PC-3 (cell line): Measurements from ENCODE around the gene GNA15. TPM values are rescaled to one million over a fixed set of nuclear protein-coding genes. Genes with fewer than 3 reads are reported as not detected.

ENCODE experiments used
- ATAC-seq: fragments of 200-7000 bp; cut with Tn5 transposase; 2 replicates; pipeline ENCODE4 v1.9.1; 2020; ENCODE audit warnings: mild to moderate bottlenecking, moderate library complexity
- BruUV-seq: library from RNA; stranded (reverse); fragments of 400-500 nt; replicated peaks from 2 replicates; lab custom pipeline; 2021; lab: Mats Ljungman, UMichigan
- CTCF ChIA-PET: fragments of 300-600 bp; sonication (Branson Sonifier 250); formaldehyde crosslinking; loops from one replicate; lab custom pipeline; 2022; ENCODE audit warnings: antibody characterized with exemption; lab: Charles Lee
- POLR2A ChIA-PET: fragments of 300-600 bp; sonication (Branson Sonifier 250); formaldehyde crosslinking; loops from one replicate; lab custom pipeline; 2022; ENCODE audit warnings: antibody characterized with exemption; ENCODE audit not compliant: unreplicated experiment; lab: Charles Lee
- DNase-seq: peaks from one replicate; pipeline ENCODE4 v3.0.0-alpha.2; 2015
- H2AFZ ChIP-seq: fragments of 300-600 bp; sonication (generic); 2 replicates; pipeline ENCODE4 v1.6.0; 2016; ENCODE audit warnings: antibody characterized with exemption, low read length
- H3F3A ChIP-seq: fragments of 300-600 bp; sonication (generic); one replicate; pipeline ENCODE4 v1.6.0; 2017; ENCODE audit warnings: antibody characterized with exemption, low read length, control low read depth, mild to moderate bottlenecking; ENCODE audit not compliant: unreplicated experiment
- H3K27ac ChIP-seq: fragments of 300-600 bp; sonication (generic); 2 replicates; pipeline ENCODE4 v1.5.1; 2016; ENCODE audit warnings: mild to moderate bottlenecking, low read length
- H3K27me3 ChIP-seq: fragments of 300-600 bp; sonication (generic); 2 replicates; pipeline ENCODE4 v1.6.1; 2016; ENCODE audit warnings: low read length, mixed read lengths
- H3K36me3 ChIP-seq: fragments of 300-600 bp; sonication (generic); 2 replicates; pipeline ENCODE4 v1.6.1; 2016; ENCODE audit warnings: low read depth, mixed run types, low read length, mixed read lengths
- H3K4me1 ChIP-seq: fragments of 300-600 bp; sonication (generic); 2 replicates; pipeline ENCODE4 v1.5.1; 2016; ENCODE audit warnings: low read length; ENCODE audit not compliant: insufficient read depth
- H3K4me2 ChIP-seq: fragments of 300-600 bp; sonication (generic); 2 replicates; pipeline ENCODE4 v1.6.0; 2016; ENCODE audit warnings: low read length
- H3K4me3 ChIP-seq: fragments of 300-600 bp; sonication (generic); 2 replicates; pipeline ENCODE4 v1.5.1; 2016; ENCODE audit warnings: mild to moderate bottlenecking, low read length, mixed read lengths
- H3K79me2 ChIP-seq: fragments of 300-600 bp; sonication (generic); 2 replicates; pipeline ENCODE4 v1.6.1; 2017; ENCODE audit warnings: low read length, mixed read lengths
- H3K9ac ChIP-seq: fragments of 300-600 bp; sonication (generic); 2 replicates; pipeline ENCODE4 v1.6.0; 2016; ENCODE audit warnings: mild to moderate bottlenecking, low read length
- H3K9me2 ChIP-seq: fragments of 300-600 bp; sonication (generic); replicated peaks from 2 replicates; pipeline ENCODE4 v1.6.1; 2016; ENCODE audit warnings: mixed run types, low read length, mixed read lengths
- H3K9me3 ChIP-seq: fragments of 300-600 bp; sonication (generic); 2 replicates; pipeline ENCODE4 v1.6.1; 2016; ENCODE audit warnings: low read length, mixed read lengths
- H4K20me1 ChIP-seq: fragments of 300-600 bp; sonication (generic); 2 replicates; pipeline ENCODE4 v1.6.1; 2016; ENCODE audit warnings: low read length, mixed read lengths
- EZH2 ChIP-seq: fragments of 300-600 bp; sonication (generic); IDR thresholded peaks from one replicate; pipeline ENCODE4 v1.6.1; 2017; ENCODE audit warnings: antibody characterized with exemption, mild to moderate bottlenecking, low read length; ENCODE audit not compliant: unreplicated experiment
- EZH2phosphoT487 ChIP-seq: fragments of 300-600 bp; sonication (generic); IDR thresholded peaks from 2 replicates; pipeline ENCODE4 v1.6.1; 2018; ENCODE audit warnings: mild to moderate bottlenecking, antibody characterized with exemption, low read length, borderline replicate concordance
- intact Hi-C: fragments of 100-400 bp; cut with micrococcal nuclease; formaldehyde crosslinking; loops from 2 replicates; pipeline ENCODE4 v1.9.0; 2023
- total RNA-seq: library from RNA; depleted of rRNA; stranded (reverse); fragments of >200 nt; gene quantifications from 2 replicates; pipeline ENCODE4 v1.2.3, GENCODE V29; 2014
- TF ChIP-seq, protein P1 (sequence below): fragments of 300-600 bp; sonication (generic); conservative IDR thresholded peaks from 2 replicates; pipeline ENCODE4 v1.5.1; 2017; ENCODE audit warnings: antibody characterized with exemption, low read depth, mild to moderate bottlenecking, low read length

Gene GNA15
- total RNA-seq, 1 experiment from 2014 or later = not detected

DNA sequence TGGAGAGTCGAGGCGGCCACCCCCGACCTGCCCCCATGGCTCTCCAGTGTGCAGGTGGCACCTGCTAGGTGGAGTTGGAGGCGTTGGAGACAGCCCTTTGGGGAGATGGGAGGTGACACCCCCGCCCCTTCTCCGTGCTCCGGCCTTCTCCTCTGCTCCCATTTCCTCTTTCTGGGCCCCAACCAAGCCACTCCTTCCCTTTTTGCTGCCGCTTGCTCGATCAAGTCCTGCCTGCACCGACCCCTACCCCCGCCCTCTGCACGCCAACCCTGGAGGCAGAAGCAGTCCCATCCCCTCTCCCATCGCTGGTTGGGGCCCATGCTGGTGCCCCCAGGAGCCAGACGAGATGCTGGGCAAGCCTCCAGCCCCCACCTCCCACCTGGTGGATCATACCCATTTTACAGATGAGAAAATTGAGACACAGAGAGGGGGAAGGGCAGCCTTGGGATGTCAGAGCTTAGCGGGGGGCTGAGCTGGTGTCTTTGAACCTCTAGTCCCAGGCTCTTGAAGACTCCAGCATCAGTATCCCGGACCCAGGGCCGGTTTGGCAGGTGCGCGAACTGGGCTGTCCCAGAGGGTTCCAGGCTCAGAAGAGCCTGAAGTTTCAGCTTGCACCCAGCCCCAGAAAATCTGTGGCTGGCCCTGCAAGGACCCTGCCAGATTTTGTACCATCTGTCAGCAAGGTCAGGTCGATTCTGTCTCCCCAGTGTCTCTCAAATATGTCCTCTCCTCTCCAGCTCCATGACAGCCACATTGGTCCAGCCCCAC, 10.3 kb downstream of the GNA15 start:
- no peaks in the 10 kb centered on the region for H3K9me3 ChIP-seq
- DNase-seq (no peak), ATAC-seq (no peak)
- CTCF ChIA-PET = no interaction called here
- TF ChIP-seq EZH2phosphoT487 (no peak), EZH2 (no peak)
- TF ChIP-seq, protein P1, sequence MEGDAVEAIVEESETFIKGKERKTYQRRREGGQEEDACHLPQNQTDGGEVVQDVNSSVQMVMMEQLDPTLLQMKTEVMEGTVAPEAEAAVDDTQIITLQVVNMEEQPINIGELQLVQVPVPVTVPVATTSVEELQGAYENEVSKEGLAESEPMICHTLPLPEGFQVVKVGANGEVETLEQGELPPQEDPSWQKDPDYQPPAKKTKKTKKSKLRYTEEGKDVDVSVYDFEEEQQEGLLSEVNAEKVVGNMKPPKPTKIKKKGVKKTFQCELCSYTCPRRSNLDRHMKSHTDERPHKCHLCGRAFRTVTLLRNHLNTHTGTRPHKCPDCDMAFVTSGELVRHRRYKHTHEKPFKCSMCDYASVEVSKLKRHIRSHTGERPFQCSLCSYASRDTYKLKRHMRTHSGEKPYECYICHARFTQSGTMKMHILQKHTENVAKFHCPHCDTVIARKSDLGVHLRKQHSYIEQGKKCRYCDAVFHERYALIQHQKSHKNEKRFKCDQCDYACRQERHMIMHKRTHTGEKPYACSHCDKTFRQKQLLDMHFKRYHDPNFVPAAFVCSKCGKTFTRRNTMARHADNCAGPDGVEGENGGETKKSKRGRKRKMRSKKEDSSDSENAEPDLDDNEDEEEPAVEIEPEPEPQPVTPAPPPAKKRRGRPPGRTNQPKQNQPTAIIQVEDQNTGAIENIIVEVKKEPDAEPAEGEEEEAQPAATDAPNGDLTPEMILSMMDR = no peak
- no peak overlapping the region for H3K4me3 ChIP-seq
- no peak overlapping the region for H3K27ac ChIP-seq
- H3F3A ChIP-seq = no peaks in the 10 kb centered on the region
- H4K20me1 ChIP-seq = no peaks in the 10 kb centered on the region
- no peaks in the 10 kb centered on the region for H3K27me3 ChIP-seq
- no peak overlapping the region for H3K4me2 ChIP-seq
- H3K9ac ChIP-seq = no peak overlapping the region
- BruUV-seq = no TSS peak
- H3K36me3 ChIP-seq = no peaks in the 10 kb centered on the region
- no peaks in the 10 kb centered on the region for H3K79me2 ChIP-seq
- intact Hi-C loops = no loop called here
- H2AFZ ChIP-seq = no peak overlapping the region
- no peaks in the 10 kb centered on the region for H3K9me2 ChIP-seq
- H3K4me1 ChIP-seq = peaks cover 9% of the 10 kb centered on the region
- POLR2A ChIA-PET = no interaction called here

DNA sequence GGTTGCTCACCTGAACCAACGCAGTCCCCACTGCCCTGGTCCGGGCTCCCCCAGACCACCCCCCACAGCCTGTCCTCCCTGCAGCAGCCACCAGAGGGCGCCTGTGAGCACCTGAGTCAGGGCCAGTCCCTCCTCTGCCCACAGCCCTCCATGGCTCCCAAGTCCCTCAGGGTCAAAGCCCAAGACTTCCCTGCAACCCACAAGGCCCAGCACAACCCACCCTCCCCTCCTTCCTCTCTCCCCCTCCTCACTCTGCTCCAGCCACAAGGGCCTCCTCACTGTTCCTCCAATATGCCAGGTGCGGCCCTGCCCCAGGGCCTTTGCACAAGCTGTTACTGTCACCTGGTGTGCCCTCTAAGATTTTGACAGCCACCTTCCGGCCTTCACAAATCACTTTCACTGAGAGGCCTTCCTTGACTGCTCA, 10.9 kb downstream of the GNA15 start:
- ChIA-PET CTCF (no interaction called here), POLR2A (no interaction called here)
- H3K27me3 ChIP-seq = no peaks in the 10 kb centered on the region
- peak; percentile 20 for DNase-seq
- no peaks in the 10 kb centered on the region for H3K9me2 ChIP-seq
- no peaks in the 10 kb centered on the region for H3K36me3 ChIP-seq
- intact Hi-C loops = no loop called here
- no peak overlapping the region for H3K9ac ChIP-seq
- no peaks in the 10 kb centered on the region for H4K20me1 ChIP-seq
- no peak for ATAC-seq
- TF ChIP-seq, protein P1 = peak; percentile 78
- no peak for TF ChIP-seq EZH2phosphoT487
- no peak for TF ChIP-seq EZH2
- no peak overlapping the region for H3K27ac ChIP-seq
- H3K4me1 ChIP-seq = peaks cover 5% of the 10 kb centered on the region
- no peaks in the 10 kb centered on the region for H3K79me2 ChIP-seq
- BruUV-seq = no TSS peak
- H3K4me2 ChIP-seq = no peak overlapping the region
- H3K9me3 ChIP-seq = no peaks in the 10 kb centered on the region
- no peak overlapping the region for H2AFZ ChIP-seq
- H3F3A ChIP-seq = no peaks in the 10 kb centered on the region
- H3K4me3 ChIP-seq = no peak overlapping the region

DNA sequence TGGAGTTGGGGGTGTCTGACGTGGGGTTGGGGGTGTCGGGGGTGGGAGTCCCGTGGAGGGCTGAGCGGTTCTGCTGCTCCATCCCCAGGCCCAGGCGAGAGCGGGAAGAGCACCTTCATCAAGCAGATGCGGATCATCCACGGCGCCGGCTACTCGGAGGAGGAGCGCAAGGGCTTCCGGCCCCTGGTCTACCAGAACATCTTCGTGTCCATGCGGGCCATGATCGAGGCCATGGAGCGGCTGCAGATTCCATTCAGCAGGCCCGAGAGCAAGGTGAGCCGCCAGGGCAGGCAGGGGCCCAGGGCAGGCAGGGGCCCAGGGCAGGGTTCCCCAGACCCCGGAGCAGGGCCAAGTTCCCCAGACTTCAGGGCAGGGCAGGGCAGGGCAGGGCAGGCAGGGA, 12.7 kb downstream of the GNA15 start:
- CTCF ChIA-PET = no interaction called here
- H3K9me2 ChIP-seq = no peaks in the 10 kb centered on the region
- DNase-seq (no peak), ATAC-seq (no peak)
- no peaks in the 10 kb centered on the region for H3F3A ChIP-seq
- H3K36me3 ChIP-seq = no peaks in the 10 kb centered on the region
- POLR2A ChIA-PET = no interaction called here
- no peak overlapping the region for H3K4me2 ChIP-seq
- H3K27ac ChIP-seq = no peak overlapping the region
- H3K9ac ChIP-seq = no peak overlapping the region
- no peaks in the 10 kb centered on the region for H3K79me2 ChIP-seq
- TF ChIP-seq, protein P1 = no peak
- TF ChIP-seq EZH2 = no peak
- TF ChIP-seq EZH2phosphoT487 = no peak
- no peaks in the 10 kb centered on the region for H3K9me3 ChIP-seq
- no TSS peak for BruUV-seq
- no peak overlapping the region for H3K4me3 ChIP-seq
- no peaks in the 10 kb centered on the region for H4K20me1 ChIP-seq
- no peaks in the 10 kb centered on the region for H3K4me1 ChIP-seq
- intact Hi-C loops = no loop called here
- no peaks in the 10 kb centered on the region for H3K27me3 ChIP-seq
- no peak overlapping the region for H2AFZ ChIP-seq
